NB4 (cell line): ENCODE results near the gene TRPM6.
A peak's percentile ranks its signal among the peaks of the same experiment; 100 is the strongest.

Source experiments
- DNase-seq: peaks from one replicate; pipeline ENCODE4 v3.0.0; 2010; ENCODE audit warnings: low read depth
- H3K4me3 ChIP-seq: one replicate; pipeline ENCODE4 v1.5.1; 2011; ENCODE audit warnings: mild to moderate bottlenecking, low read depth, low read length, moderate library complexity
- CTCF ChIP-seq: IDR thresholded peaks from one replicate; pipeline ENCODE4 v1.5.1; 2012; ENCODE audit warnings: low read depth, low read length
- MAX ChIP-seq: IDR thresholded peaks from 2 replicates; pipeline ENCODE4 v1.6.1; 2011; ENCODE audit warnings: low read depth, low read length
- MYC ChIP-seq: IDR thresholded peaks from 2 replicates; pipeline ENCODE4 v1.6.1; 2011; ENCODE audit warnings: low read depth, low read length
- POLR2A ChIP-seq: IDR thresholded peaks from 2 replicates; pipeline ENCODE4 v1.6.1; 2011; ENCODE audit warnings: mild to moderate bottlenecking; ENCODE audit not compliant: insufficient read length; ENCODE audit errors: extremely low read depth

Gene TRPM6

GRCh38 chr9:74777136-74777879 is 110.4 kb downstream of the TRPM6 start:
- TF ChIP-seq POLR2A (no peak), MYC (no peak), MAX (peak; percentile 68), CTCF (peak; percentile 30)

GRCh38 chr9:74775396-74775795 is 112.3 kb downstream of the TRPM6 start:
- H3K4me3 ChIP-seq: no peak overlapping the region
- TF ChIP-seq MAX (no peak), CTCF (no peak), MYC (no peak)
- no peak for DNase-seq

More at GRCh38 chr9:74777136-74777879, 110.4 kb downstream of the TRPM6 start:
- no peak overlapping the region for H3K4me3 ChIP-seq
- DNase-seq: peak; percentile 49

GRCh38 chr9:74773886-74774479 is 113.7 kb downstream of the TRPM6 start:
- H3K4me3 ChIP-seq: no peak overlapping the region
- DNase-seq: peak; percentile 63
- TF ChIP-seq MAX (no peak), CTCF (peak; percentile 58)

- H3K4me3 ChIP-seq: no peak overlapping the region
- TF ChIP-seq MYC (no peak), MAX (no peak), CTCF (no peak), POLR2A (no peak)
- no peak for DNase-seq
These were observed 115.6 kb downstream of the TRPM6 start for GRCh38 chr9:74772121-74772520.

GRCh38 chr9:74771672-74772071 is 116.0 kb downstream of the TRPM6 start:
- H3K4me3 ChIP-seq: no peak overlapping the region
- no peak for DNase-seq
- TF ChIP-seq MAX (no peak), POLR2A (no peak), CTCF (no peak)

GRCh38 chr9:74771262-74771585 is 116.5 kb downstream of the TRPM6 start:
- no peak for DNase-seq
- no peak overlapping the region for H3K4me3 ChIP-seq
- TF ChIP-seq CTCF (no peak), MAX (no peak), MYC (no peak), POLR2A (no peak)
